GM08714 (cell line): ENCODE data around the gene UNC50.
"Not testable (repeated sequence)": the region's sequence is repeated elsewhere in the genome, so short reads cannot be mapped to it uniquely, and the experiment has no call there.

Source experiments
- H3K4me3 ChIP-seq: fragments of 200-500 bp; sonication (Bioruptor generic); 2 replicates; pipeline ENCODE4 v1.5.1; 2014; ENCODE audit warnings: mild to moderate bottlenecking, low read length, inconsistent platforms
- ZNF274 ChIP-seq: IDR thresholded peaks from 2 replicates; pipeline ENCODE4 v1.6.1; 2012; ENCODE audit warnings: mild to moderate bottlenecking, low read depth, low read length

Gene UNC50

GRCh38 chr2:98656800-98657199 is 48.4 kb downstream of the UNC50 start:
- TF ChIP-seq ZNF274, result no peak

GRCh38 chr2:98658816-98659490 is 50.6 kb downstream of the UNC50 start:
- TF ChIP-seq ZNF274, result no peak
- H3K4me3 ChIP-seq, result no peak overlapping the region

More at GRCh38 chr2:98656800-98657199, 48.4 kb downstream of the UNC50 start:
- H3K4me3 ChIP-seq, result no peak overlapping the region

- H3K4me3 ChIP-seq, result not testable (repeated sequence)
Measured at GRCh38 chr2:98659491-98659840, 51.1 kb downstream of the UNC50 start.

- no peak overlapping the region for H3K4me3 ChIP-seq
- no peak for TF ChIP-seq ZNF274
Measured at GRCh38 chr2:98663511-98664090, 55.2 kb downstream of the UNC50 start.

GRCh38 chr2:98664323-98664722 is 55.9 kb downstream of the UNC50 start:
- TF ChIP-seq ZNF274, result no peak

GRCh38 chr2:98665677-98666076 is 57.3 kb downstream of the UNC50 start:
- H3K4me3 ChIP-seq, result no peak overlapping the region
- TF ChIP-seq ZNF274, result no peak

More at GRCh38 chr2:98664323-98664722, 55.9 kb downstream of the UNC50 start:
- H3K4me3 ChIP-seq, result no peak overlapping the region
